NCI-H226 (cell line): Measurements from ENCODE around the gene PRKAG2.
A peak's percentile ranks its signal among the peaks of the same experiment; 100 is the strongest.
"Not testable (repeated sequence)": the region's sequence is repeated elsewhere in the genome, so short reads cannot be mapped to it uniquely, and the experiment has no call there.

Experiments used
- DNase-seq: peaks from one replicate; pipeline ENCODE4 v3.0.0-alpha.2; 2015

Gene PRKAG2

DNA sequence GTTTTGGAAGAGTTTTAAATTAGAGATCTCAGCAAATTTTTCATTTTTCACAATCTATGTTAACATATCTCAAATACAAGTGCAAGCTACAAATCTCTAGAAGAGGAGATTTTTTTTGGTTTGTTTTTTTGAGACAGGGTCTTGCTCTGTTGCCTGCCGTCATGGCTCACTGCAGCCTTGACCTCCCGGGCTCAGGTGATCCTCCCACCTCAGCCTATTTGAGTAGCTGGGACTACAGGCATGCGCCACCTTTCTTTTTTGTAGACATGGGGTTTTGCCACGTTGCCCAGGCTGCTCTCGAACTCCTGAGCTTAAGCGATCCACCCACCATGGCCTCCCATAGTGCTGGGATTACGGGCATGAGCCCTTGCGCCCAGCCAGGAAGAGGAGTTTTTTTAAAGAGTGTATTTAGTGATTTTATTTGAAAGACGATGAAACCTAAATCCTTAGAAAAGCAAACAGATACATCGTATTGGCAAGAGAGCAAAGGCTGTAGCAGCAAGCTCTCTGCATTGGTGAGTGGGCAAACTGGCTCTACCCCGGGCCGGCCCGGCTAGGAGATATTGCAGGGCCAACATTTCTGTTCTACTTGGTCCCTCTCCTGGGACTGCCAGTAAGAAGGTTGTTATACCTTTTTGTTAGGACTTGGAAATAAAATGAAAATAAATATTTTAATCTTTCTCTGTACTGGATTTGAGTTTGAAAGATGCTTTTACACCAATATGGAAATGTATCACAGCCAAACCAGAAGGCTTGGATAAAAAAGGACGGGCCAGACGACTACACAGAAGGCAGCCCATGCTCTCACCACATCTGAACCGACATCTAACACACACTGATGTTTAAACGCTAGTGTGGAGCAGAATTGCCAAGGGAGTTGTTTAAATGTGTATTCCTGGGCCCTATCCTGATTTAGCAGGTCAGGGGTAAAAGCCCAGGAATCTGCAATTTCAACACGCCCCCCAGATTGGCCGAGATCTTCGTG is 307.7 kb downstream of the PRKAG2 start:
- DNase-seq = no peak

DNA sequence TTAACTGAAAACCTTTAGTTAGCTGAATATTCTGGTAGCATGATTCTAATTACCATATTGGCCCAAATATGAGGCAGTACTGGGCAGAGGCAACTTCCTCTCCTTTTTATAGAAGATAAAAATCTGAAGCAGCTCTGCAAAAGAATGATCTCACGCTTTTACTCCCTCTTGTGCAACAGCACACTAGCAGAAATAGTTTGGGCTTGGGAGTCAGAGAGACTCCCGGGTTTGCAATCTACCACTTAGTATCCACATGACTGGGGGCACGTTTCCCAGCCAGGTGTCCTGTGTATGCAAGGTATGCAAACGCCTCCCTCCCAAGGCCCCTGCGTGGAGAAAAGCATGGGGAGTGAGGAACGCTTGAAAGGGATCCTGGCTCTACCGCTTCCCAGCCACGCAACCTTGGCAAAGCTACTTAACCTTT is 310.0 kb downstream of the PRKAG2 start:
- DNase-seq = peak; percentile 90

DNA sequence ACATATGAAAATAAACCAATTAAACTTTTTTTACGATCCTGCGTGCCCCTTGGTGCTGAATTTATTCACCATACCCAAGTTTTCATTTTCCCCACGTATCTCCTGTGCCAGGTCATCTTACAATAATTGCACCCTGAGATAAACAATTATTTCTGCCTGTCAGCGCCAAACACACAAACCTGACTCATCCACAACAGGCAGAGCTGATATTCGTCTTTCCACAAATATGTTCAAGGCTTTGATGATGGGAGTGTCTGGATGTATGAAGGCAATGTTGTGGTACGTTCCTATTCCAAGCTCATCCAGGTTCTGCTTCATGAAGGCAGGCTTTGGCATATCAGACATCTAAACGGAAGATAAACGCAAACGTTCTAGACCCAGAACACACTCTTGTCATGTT is 311.4 kb downstream of the PRKAG2 start:
- peak; percentile 83 for DNase-seq

DNA sequence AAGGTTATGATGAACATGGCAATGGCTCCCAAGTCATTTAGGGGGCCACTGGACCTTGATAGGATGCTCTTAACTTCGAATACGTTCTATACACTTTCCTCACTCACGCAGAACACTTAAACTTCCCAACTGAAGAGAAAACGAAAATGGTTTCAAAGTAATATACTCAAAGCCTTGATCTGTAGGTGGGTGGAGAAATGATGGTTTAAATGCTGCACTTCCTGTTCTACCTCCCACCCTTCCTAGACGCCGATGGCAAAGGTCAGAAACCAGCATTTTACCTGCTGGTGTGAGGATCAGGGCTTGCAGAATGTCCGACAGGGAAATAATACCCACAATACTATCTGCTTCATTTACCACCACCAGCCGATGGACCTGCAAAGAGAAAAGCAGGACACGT is 316.7 kb downstream of the PRKAG2 start:
- DNase-seq = no peak

DNA sequence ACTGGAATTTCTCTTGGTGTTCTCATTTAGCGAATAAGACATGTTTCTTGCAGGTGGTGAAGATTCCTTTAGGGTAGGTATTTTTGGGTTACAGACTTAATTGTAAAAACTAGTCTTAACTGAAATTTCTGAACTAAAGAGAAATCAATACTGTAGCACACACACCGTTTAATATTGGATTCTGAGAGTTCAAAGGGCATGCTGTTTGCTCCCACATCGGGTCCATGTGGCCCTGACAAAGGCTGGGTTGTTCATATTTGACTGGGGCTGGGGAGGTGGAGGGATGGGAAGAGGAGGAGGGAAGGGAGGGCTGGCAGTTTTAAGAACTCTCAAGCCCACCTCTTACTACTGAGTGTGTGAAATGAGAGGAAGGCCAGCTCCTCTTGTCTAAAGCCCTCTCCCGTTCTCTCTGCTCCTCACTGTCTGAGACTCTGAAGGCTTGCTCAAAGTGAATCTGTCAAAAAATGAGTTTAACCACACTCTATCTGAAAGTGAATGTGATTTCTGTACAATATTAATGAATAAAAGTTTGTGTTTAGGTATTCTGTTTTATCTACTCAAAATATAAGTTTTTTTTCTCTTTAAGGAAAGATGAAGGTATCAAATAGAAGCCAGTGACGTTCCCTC is 317.2 kb downstream of the PRKAG2 start:
- no peak for DNase-seq

DNA sequence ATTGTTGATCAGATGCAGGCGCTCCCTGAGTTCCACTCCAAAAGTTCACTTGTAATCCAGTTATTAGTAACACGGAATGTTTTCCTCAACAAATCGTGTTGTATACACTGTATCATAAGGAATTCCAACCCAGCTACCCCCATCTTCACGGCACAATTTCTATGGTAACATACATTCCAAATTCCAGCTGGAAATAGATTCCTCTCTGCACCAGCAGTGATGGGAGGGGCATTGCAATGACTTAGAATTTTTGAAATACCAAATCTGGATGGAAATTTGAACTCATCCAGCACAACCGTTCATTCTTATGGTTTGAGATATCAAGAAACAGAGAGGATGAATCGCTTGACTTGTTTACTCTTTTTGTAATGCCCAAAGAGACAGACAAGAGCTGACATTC is 318.3 kb downstream of the PRKAG2 start:
- no peak for DNase-seq

DNA sequence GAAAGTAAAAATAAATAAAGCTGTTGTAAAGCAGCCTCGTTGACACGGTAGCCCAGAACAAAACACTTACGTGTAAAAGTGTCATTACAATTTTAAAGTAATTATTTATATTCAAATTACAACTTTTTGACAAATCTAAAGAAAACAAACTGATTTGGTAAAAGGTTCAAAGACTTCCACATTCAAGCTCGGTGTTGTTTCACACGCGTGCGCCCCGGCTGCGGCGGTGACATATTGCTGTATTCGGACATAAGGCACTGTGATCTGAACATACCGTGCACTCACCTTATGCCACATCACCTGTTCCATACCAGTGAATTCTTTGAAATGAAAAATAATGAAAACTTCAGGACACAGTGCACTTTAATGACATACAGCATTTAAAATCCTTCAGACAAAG is 320.3 kb downstream of the PRKAG2 start:
- DNase-seq = no peak

DNA sequence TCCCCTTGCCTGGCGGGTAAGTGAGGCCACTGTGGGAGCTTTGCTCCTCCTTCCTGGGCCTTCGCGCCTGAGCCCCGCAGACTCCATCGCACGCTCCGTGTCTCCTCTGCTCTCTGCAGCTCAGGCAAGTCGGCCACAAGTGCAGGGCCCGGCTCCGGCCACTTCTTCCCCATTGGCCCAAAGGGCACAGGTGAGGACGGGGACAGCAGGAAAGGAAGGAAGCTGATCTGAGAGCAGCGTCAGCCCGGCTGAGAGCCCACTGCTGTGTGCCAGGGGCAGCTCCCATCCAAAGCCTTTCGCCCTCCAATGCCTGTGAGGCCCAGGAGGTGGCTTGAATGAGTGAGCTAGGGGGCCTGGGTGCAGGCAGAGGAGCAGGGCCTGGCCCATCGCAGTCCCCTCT is 323.6 kb downstream of the PRKAG2 start:
- DNase-seq = no peak

DNA sequence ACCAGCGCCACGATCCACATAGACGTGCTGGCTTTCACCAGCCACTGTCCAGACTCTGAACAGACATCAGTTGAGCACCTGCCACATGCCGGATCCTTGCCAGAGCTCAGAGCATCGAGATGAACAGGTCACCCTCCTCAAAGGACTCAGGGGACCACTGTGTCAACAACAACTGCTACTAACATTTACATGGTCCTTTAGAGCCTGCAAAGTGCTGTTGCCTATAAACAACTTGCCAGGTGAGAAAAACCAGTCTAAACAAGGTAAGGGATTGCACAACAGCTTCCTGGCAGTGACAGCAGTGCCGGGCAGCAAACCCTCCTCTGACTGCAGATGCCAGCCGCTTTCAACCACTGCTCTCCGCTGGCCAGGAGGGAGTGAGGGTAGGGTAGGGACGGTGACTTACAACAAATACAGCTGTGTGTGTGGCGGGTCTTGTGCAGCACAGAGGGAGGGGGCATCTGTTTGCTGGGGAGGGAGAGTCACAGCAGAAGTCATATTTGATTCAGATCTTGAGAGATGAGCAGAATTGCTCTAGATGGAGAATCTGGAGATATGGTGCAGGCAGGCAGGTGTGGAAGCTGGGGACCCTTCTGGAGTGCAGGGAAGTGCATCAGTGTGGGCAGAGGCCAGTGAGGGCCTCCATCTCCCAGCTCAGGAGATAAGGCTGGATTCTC is 324.4 kb downstream of the PRKAG2 start:
- DNase-seq = no peak

DNA sequence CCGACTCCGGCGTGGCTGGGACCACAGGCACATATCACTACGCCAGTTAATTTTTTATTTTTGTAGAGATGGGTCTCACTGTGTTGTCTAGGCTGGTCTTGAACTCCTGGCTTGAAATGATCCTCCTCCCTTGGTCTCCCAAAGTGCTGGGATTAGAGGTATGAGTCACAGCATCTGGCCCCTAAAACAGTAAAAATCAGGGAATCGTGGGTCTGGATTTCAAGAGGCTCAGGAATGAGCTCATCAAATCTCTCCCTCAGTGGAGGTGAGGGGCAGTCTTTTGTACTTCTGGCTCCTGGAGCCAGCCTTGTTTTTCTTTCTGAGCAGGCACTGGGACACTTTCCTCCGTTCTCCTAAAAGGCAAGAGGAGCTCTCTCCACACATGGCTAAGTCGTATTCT is 325.1 kb downstream of the PRKAG2 start:
- DNase-seq = no peak

DNA sequence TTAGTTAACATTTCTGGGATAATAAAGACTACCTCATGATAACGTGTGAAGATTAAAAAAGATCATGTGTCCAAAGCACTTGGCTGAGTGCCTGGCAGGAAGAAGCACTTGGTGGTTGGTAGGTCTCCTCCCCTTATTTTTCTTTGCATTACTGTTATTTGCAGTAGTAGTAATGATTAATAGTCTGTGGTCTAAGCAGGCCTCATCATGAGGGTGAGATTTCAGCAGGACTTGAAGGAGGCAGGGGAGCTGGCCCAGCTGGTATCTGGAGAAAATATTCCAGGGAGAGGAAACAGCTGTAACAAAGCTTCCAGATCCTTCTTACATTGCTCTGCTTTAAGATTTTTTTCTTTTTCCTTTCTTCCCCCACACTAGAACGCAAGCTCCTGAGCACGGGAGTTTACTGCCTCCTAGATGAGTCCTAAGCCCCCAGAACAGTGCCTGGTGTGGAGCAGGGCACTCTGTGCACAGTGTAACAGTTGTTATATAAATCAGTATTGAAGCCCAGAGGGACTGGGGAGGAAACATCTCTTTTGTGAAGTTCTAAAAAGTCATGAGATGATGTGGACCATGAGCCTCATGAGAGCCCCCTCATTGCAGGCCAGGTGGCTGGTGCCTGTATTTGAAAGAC is 326.1 kb downstream of the PRKAG2 start:
- peak; percentile 75 for DNase-seq

DNA sequence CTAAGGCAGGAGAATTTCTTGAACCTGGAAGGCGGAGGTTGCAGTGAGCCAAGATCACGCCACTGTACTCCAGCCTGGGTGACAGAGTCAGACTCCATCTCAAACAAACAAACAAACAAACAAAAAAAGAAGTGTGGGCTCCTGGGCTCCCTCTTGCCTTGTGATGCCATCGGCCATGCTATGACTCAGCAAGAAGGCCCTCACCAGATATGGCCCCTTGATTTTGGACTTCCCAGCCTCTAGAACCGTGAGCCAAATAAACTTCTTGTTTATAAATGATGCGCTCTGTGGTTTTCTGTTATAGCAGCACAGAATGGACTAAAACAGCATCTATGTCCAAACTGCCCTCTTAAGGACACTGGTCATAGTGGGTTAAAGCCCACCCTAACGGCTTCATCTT is 327.3 kb downstream of the PRKAG2 start:
- DNase-seq = no peak

DNA sequence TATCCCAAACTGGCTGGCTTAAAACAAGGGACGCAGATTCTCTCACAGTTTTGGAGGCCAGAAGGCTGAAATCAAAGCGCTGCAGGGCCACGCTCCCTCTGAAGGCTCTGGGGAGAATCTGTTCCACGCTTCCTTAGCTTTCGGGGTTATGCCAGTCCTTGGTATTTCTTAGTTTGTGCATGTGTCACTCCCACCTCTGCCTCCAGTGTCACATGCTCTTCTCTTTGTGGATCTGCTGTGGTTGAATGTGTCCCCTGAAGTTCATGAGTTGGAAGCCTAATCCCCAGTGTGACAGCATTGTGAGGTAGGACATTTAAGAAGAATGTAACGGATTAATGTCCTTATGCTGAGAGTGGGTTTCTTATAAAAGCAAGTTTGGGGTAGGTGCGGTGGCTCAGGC is 327.8 kb downstream of the PRKAG2 start:
- DNase-seq = no peak

DNA sequence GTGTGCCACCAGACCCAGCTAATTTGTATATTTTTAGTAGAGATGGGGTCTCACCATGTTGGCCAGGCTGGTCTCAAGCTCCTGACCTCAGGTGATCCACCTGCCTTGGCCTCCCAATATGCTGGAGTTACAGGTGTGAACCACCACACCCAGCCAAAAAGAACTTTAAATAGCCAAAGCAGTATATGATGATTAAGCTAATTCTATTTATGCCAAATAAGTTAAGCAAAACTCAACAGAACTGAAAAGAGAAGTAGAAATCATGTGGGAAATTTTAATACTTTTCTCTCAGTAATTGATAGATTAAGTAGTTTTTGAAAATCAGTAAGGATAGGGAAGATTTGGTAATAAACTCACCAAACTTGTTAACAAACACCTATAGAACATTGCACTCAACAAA is 332.7 kb downstream of the PRKAG2 start:
- no peak for DNase-seq

DNA sequence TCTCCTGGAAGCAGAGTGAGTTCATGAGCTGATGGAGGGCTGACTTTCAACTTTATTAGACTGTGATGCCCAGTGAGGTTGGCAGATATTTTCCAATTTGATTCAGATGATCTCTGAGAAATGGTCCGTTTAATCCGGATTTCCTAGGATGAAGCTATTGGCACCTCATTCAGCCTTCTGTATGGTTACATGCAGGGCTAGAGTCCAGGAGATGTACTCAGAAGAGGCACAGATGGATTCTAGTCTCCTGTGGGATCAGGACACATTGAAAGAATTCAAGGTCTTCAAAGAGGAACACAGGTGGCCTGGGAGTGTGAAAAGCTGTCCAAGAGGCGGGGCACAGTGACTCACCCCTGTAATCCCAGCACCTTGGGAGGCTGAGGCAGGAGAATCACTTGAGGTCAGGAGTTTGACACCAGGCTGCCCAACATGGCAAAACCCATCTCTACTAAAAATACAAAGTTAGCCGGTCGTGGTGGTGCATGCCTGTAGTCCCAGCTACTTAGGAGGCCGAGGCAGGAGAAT is 334.2 kb downstream of the PRKAG2 start:
- no peak for DNase-seq

DNA sequence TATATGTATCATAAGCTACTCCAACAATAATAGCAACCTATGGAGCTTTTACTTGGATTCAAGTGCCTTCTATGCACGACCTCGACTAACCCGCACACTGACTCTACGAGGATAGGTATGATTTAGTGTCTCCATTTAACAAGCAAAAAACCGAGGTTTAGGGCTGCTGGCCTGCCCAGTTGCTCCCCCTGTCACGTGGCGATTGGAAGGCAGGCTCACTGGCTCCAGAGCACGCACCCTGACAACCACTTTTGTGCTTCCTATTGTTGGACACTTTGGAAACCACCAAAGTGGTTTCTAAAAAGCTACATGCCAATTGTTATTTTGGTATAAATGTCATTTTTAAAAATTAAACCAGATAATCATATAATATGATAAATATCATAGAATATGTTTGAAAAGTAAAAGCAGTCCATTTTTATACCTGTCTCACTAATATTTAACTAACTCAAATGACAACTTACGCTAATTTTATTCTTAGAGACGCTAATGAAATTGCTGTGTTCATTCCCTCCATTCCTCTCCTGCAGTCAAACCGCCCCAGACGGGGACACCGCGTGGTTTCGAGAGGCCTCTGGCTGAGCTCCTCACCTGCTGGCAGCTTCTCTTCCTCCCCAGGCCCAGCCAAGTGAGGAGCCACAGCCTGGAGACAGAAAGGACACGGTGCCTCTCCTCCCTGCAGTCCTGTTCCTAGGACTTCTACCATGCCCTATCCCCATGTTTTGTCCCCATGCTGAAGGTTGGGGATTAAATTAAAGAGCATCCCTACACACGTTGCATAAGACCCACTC is 335.0 kb downstream of the PRKAG2 start:
- DNase-seq = no peak

DNA sequence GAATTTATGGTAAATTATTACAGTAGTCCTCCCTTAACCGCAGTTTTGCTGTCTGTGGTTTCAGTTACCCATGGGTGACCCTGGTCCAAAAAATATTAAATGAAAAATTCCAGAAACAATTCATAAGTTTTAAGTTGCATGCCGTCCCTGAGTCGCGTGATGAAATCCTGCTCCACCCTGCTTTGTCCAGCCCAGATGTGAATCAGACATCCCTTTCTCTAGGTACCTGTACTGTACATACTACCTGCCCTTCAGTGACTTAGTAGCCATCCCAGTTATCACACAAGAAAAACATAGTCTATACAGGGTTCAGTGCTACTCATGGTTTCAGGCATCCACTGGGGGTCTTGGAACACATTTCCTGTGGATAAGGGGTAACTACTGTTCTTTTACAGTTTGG is 336.8 kb downstream of the PRKAG2 start:
- DNase-seq = no peak

DNA sequence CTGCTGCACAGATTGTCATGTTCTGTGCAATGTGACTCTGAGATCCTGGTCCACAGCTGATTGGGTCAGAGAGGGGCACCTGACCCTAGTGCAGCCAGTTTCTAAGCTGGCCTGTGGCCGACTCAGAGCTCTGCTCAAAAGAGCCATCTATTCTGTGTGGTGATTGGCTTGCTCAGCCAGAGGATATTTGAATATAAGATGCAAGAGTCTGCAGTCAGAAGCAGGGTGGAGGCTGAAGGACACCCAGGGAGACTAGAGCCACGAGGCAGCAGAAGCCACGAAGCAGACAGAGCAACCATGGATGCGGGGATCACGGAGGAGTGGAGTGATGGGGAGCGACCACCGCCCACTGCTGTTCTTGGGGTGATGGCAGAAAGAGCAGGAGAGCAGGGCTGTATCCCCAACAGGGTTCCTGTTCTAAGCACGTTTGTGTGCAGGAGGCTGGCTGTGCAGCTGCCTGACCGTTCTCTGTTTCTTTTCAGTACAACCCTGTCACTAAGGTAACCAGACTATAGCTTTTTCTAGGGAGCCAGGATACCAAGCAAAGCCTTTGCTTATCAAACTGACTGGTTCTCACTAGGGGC is 337.7 kb downstream of the PRKAG2 start:
- no peak for DNase-seq

DNA sequence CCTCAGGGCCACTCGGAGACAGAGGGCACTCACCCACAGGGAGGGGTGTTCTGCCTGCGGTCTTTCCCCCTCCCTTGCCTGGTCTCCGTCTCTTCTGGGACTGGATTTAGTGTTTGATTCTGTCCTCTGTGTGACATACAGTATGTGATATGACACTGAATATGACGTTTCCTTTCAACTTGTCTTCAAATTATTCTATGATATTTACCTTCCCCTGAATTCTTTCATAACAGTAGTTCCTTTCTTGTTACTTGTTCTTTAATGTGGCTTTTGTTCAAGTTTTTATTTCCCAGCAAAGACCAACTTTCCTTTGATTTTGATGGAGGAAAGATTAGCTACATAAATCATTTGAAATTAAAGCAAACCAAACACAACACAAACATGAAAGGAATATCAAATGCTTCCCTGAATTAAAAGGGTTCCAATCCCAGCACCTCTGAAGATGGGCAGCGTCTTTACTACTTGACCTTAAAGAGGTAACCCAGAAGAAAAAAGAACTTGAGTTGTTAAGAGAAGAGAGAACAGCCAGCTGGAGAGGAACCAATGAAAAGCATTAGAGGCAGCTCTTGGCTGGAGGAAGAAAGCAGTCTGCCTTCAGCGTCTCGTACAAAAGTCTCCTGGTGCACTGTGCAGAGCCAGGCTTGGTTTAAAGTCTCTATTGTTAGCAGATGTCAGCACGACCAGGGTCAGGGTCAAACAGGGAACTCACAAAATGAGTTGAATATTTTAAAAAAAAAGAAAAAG is 338.9 kb downstream of the PRKAG2 start:
- no peak for DNase-seq

DNA sequence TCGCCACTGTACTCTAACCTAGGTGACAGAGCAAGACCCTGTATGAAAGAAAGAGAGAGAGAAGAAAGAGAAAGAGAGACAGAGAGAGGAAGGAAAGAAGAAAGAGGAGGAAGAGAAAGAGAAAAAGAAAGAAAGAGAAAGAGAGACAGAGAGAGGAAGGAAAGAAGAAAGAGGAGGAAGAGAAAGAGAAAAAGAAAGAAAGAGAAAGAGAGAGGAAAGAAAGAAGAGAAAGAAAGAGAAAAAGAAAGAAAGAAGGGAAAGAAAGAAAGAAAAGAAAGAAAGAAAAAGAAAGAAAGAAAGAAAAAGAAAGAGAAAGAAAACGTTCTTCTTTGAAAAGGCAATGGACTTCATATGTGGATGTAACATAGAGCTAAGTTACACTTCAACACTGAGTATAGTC is 340.7 kb downstream of the PRKAG2 start:
- DNase-seq = not testable (repeated sequence)

DNA sequence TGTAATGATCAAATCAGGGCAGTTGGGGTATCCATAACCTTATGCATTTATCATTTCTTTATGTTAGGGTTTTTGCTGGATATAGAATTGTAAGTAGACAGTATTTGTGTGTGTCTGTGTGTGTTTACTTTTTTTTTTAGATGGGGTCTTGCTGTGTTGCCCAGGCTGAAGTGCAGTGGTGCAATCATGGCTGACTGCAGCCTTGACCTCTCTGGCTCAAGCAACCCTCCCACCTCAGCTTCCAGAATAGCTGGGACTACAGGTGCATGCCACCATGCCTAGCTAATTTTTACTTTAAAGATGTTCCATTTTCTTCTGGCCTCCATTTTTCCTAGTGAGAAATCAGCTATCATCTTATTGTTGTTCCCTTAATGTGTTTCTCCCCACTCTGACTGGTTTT is 347.1 kb downstream of the PRKAG2 start:
- no peak for DNase-seq
